GM23338 (cell line): ENCODE measurements around the gene GLCCI1. TPM values are rescaled to one million over a fixed set of nuclear protein-coding genes. Genes with fewer than 3 reads are reported as not detected.

ENCODE experiments used
- ATAC-seq: fragments of 200-7000 bp; cut with Tn5 transposase; 3 replicates; pipeline ENCODE4 v1.9.1; 2020
- DNase-seq: peaks from one replicate; pipeline ENCODE4 v3.0.0-alpha.2; 2015; ENCODE audit warnings: low spot score
- H2AFZ ChIP-seq: fragments of 200-600 bp; sonication (generic); 2 replicates; pipeline ENCODE4 v1.8.0; 2016; ENCODE audit warnings: antibody characterized with exemption, mild to moderate bottlenecking, moderate library complexity
- H3F3A ChIP-seq: fragments of 200-600 bp; sonication (generic); replicated peaks from 2 replicates; pipeline ENCODE4 v1.8.0; 2017; ENCODE audit warnings: antibody characterized with exemption, mixed run types, low read depth
- H3K27ac ChIP-seq: fragments of 200-600 bp; sonication (generic); 2 replicates; pipeline ENCODE4 v1.6.1; 2016; ENCODE audit warnings: low read depth
- H3K27me3 ChIP-seq: fragments of 200-600 bp; sonication (generic); 2 replicates; pipeline ENCODE4 v1.8.0; 2016; ENCODE audit warnings: mild to moderate bottlenecking, mixed run types, moderate library complexity; ENCODE audit not compliant: insufficient read depth
- H3K36me3 ChIP-seq: fragments of 200-600 bp; sonication (generic); 2 replicates; pipeline ENCODE4 v1.8.0; 2016; ENCODE audit warnings: mild to moderate bottlenecking; ENCODE audit not compliant: insufficient read depth
- H3K4me1 ChIP-seq: fragments of 200-600 bp; sonication (generic); 2 replicates; pipeline ENCODE4 v1.8.0; 2016; ENCODE audit warnings: mild to moderate bottlenecking, moderate library complexity; ENCODE audit not compliant: insufficient read depth
- H3K4me2 ChIP-seq: fragments of 200-600 bp; sonication (generic); 2 replicates; pipeline ENCODE4 v1.7.1; 2017; ENCODE audit warnings: mixed run types
- H3K4me3 ChIP-seq: fragments of 200-600 bp; sonication (generic); 2 replicates; pipeline ENCODE4 v1.6.1; 2016; ENCODE audit warnings: mixed run types
- H3K79me2 ChIP-seq: fragments of 200-600 bp; sonication (generic); replicated peaks from 2 replicates; pipeline ENCODE4 v1.8.0; 2017; ENCODE audit warnings: mild to moderate bottlenecking; ENCODE audit not compliant: insufficient read depth
- H3K9me2 ChIP-seq: fragments of 200-600 bp; sonication (generic); 2 replicates; pipeline ENCODE4 v1.8.0; 2017; ENCODE audit not compliant: insufficient read depth
- H4K20me1 ChIP-seq: fragments of 200-600 bp; sonication (generic); replicated peaks from 2 replicates; pipeline ENCODE4 v1.8.0; 2017; ENCODE audit warnings: mild to moderate bottlenecking; ENCODE audit not compliant: insufficient read depth
- H3K27ac Mint-ChIP-seq: 2 replicates; pipeline ENCODE4 v1.8.0; 2020; ENCODE audit warnings: inconsistent platforms, mild to moderate bottlenecking, moderate library complexity, mixed read lengths
- H3K27me3 Mint-ChIP-seq: 3 replicates; pipeline ENCODE4 v1.8.0; 2022; ENCODE audit warnings: low read depth, mild to moderate bottlenecking, moderate library complexity, mixed read lengths, inconsistent platforms; ENCODE audit not compliant: insufficient read depth, poor library complexity
- H3K36me3 Mint-ChIP-seq: 3 replicates; pipeline ENCODE4 v1.8.0; 2021; ENCODE audit warnings: low read depth, mild to moderate bottlenecking, inconsistent platforms, moderate library complexity, mixed read lengths
- H3K4me1 Mint-ChIP-seq: 3 replicates; pipeline ENCODE4 v1.8.0; 2020; ENCODE audit warnings: mild to moderate bottlenecking, inconsistent platforms, mixed read lengths
- H3K4me3 Mint-ChIP-seq: 3 replicates; pipeline ENCODE4 v1.8.0; 2021; ENCODE audit warnings: moderate library complexity, mild to moderate bottlenecking, inconsistent platforms, mixed read lengths
- H3K9me3 Mint-ChIP-seq: 3 replicates; pipeline ENCODE4 v1.8.0; 2020; ENCODE audit warnings: moderate library complexity, mild to moderate bottlenecking, inconsistent platforms, mixed read lengths
- CREB1 ChIP-seq: fragments of 250-450 bp; sonication (Bioruptor Pico); IDR thresholded peaks from 2 replicates; pipeline ENCODE4 v1.5.0; 2020; ENCODE audit warnings: low read depth, mild to moderate bottlenecking, moderate library complexity
- CTCF ChIP-seq, 2 experiments: fragments of 200-600 bp in 1 of 2; sonication (generic) in 1 of 2; conservative IDR thresholded peaks; 2 replicates each; pipeline versions ENCODE4 v1.5.1 to v1.6.1; 2016 to 2017; ENCODE audit warnings: antibody characterized with exemption in 2 of 2, low read depth in 2 of 2, mild to moderate bottlenecking in 2 of 2, moderate library complexity in 1 of 2
- ETS1 ChIP-seq: IDR thresholded peaks from 2 replicates; pipeline ENCODE4 v1.6.1; 2016; ENCODE audit warnings: antibody characterized with exemption
- EZH2 ChIP-seq: fragments of 200-600 bp; sonication (generic); IDR thresholded peaks from one replicate; pipeline ENCODE4 v1.8.0; 2017; ENCODE audit warnings: antibody characterized with exemption, mild to moderate bottlenecking, low read depth; ENCODE audit not compliant: unreplicated experiment
- JUNB ChIP-seq: IDR thresholded peaks from one replicate; pipeline ENCODE4 v1.6.1; 2016; ENCODE audit warnings: antibody characterized with exemption; ENCODE audit not compliant: unreplicated experiment
- NANOG ChIP-seq: IDR thresholded peaks from 2 replicates; pipeline ENCODE4 v1.6.1; 2016; ENCODE audit warnings: antibody characterized with exemption, borderline replicate concordance
- POLR2AphosphoS5 ChIP-seq: IDR thresholded peaks from 2 replicates; pipeline ENCODE4 v1.6.1; 2016; ENCODE audit warnings: antibody characterized with exemption, low read depth
- REST ChIP-seq: IDR thresholded peaks from one replicate; pipeline ENCODE4 v1.6.1; 2018; ENCODE audit warnings: antibody characterized with exemption; ENCODE audit not compliant: unreplicated experiment
- STAT1 ChIP-seq: IDR thresholded peaks from one replicate; pipeline ENCODE4 v1.6.1; 2016; ENCODE audit warnings: antibody characterized with exemption; ENCODE audit not compliant: unreplicated experiment
- ZNF114 ChIP-seq: fragments of 250-450 bp; sonication (Bioruptor Pico); IDR thresholded peaks from 2 replicates; pipeline ENCODE4 v1.5.0; 2020; ENCODE audit warnings: mild to moderate bottlenecking, moderate library complexity
- ZNF331 ChIP-seq: fragments of 250-450 bp; sonication (Bioruptor Pico); IDR thresholded peaks from 2 replicates; pipeline ENCODE4 v1.5.0; 2020; ENCODE audit warnings: low read depth, mild to moderate bottlenecking, moderate library complexity
- ZNF462 ChIP-seq: fragments of 250-450 bp; sonication (Bioruptor Pico); IDR thresholded peaks from 2 replicates; pipeline ENCODE4 v1.5.0; 2020; ENCODE audit warnings: mild to moderate bottlenecking, moderate library complexity
- polyA plus RNA-seq: library from polyadenylated mRNA; unstranded; fragments of >200 nt; fragmentation: Nextera tagmentation; extraction: Ambion mirVana; gene quantifications from 2 replicates; pipeline ENCODE4 v1.2.1, GENCODE V29; 2016
- total RNA-seq: library from RNA; depleted of rRNA; stranded (reverse); fragments of >200 nt; shearing (Covaris generic); gene quantifications from 2 replicates; pipeline ENCODE4 v1.2.3, GENCODE V29; 2014

GLCCI1 gene
- total and polyA plus RNA-seq, 2 experiments from 2014 or later = 15.0 to 15.7 TPM

- peaks cover 13% of the 10 kb centered on the region for H3K4me1 Mint-ChIP-seq
- peak overlapping the region; percentile 96 for H3K4me2 ChIP-seq
- H3K36me3 ChIP-seq = no peaks in the 10 kb centered on the region
- 0 out of 2 replicates have a peak, but pooled peaks cover 4% of the 10 kb centered on the region for H3K27me3 ChIP-seq
- H2AFZ ChIP-seq = peak overlapping the region; percentile 91
- no peak for TF ChIP-seq ETS1
- no peak for TF ChIP-seq ZNF114 (CRISPR knock-in tag)
- no peak for TF ChIP-seq JUNB
- no peak for TF ChIP-seq CREB1 (CRISPR knock-in tag)
- TF ChIP-seq REST = no peak
- TF ChIP-seq NANOG = no peak
- no peak for TF ChIP-seq POLR2AphosphoS5
- no peak for TF ChIP-seq CTCF (conservative IDR thresholded peaks at IDR 0.05; ENCODE audit: low read depth in 2 of 2)
- TF ChIP-seq EZH2 = no peak
- TF ChIP-seq ZNF331 (CRISPR knock-in tag) = no peak
- no peak for TF ChIP-seq STAT1
- TF ChIP-seq ZNF462 (CRISPR knock-in tag) = no peak
- no peak overlapping the region for H3K27ac Mint-ChIP-seq
- H3K79me2 ChIP-seq = peaks cover 53% of the 10 kb centered on the region
- H3K27me3 Mint-ChIP-seq = no peaks in the 10 kb centered on the region
- H3K36me3 Mint-ChIP-seq = no peaks in the 10 kb centered on the region
- no peaks in the 10 kb centered on the region; the same call in 2 of the 3 replicates for H3K9me3 Mint-ChIP-seq
- peak overlapping the region; percentile 86 for H3K4me3 ChIP-seq
- H3K4me1 ChIP-seq = peaks cover 30% of the 10 kb centered on the region
- H3K4me3 Mint-ChIP-seq = no peak overlapping the region
- H4K20me1 ChIP-seq = no peaks in the 10 kb centered on the region; the same call in 1 of the 2 replicates
- DNase-seq = peak; percentile 30
- ATAC-seq = 0 out of 3 replicates have a peak, but pooled peaks have one; percentile 3
- no peaks in the 10 kb centered on the region for H3F3A ChIP-seq
- peak overlapping the region; percentile 24; the same call in 1 of the 2 replicates for H3K27ac ChIP-seq
- no peaks in the 10 kb centered on the region for H3K9me2 ChIP-seq
These were observed 1.6 kb downstream of the GLCCI1 start for GRCh38 chr7:7970237-7970530.
